ENCODE measurements around the gene PARVB.

Gene PARVB

DNA sequence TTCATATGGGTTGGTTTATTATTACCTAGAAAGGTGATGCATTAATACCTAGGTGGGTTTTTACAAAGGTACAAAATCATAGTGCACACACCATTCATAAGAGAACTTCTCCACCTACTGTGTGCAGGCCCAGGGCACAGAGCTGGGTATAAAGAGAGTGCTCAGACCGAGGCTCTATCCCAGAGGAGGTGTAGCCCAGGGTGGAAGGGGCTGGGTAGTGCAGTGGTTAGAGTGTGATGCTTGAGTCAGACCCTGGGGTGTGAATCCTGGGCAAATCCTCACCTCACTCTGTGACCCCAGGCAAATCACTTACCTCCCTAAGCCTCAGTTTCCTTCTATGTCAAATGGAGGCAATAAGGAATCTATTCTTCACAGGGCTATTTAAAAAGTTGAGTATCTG, 188.8 kb downstream of the PARVB start:
- TF ChIP-seq, protein P1, sequence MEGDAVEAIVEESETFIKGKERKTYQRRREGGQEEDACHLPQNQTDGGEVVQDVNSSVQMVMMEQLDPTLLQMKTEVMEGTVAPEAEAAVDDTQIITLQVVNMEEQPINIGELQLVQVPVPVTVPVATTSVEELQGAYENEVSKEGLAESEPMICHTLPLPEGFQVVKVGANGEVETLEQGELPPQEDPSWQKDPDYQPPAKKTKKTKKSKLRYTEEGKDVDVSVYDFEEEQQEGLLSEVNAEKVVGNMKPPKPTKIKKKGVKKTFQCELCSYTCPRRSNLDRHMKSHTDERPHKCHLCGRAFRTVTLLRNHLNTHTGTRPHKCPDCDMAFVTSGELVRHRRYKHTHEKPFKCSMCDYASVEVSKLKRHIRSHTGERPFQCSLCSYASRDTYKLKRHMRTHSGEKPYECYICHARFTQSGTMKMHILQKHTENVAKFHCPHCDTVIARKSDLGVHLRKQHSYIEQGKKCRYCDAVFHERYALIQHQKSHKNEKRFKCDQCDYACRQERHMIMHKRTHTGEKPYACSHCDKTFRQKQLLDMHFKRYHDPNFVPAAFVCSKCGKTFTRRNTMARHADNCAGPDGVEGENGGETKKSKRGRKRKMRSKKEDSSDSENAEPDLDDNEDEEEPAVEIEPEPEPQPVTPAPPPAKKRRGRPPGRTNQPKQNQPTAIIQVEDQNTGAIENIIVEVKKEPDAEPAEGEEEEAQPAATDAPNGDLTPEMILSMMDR (IDR thresholded peaks at IDR 0.05): no peak

DNA sequence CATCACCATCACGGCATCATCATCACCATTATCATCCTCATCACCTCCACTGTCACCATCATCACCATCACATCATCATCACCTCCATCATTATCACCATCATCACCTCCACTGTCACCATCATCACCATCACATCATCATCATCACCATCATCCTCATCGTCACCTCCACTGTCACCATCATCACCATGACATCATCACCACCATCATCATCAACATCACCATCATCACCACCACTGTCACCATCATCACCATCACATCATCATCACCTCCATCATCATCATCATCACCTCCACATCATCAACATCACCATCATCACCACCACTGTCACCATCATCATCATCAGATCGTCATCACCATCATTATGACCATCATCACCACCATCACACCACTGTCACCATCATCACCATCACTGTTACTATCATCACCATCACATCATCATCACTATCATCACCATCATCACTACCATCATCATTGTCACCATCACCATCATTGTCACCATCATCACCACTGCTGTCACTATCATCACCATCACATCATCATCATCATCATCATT, 189.5 kb downstream of the PARVB start:
- TF ChIP-seq, protein P1 (IDR thresholded peaks at IDR 0.05): no peak

DNA sequence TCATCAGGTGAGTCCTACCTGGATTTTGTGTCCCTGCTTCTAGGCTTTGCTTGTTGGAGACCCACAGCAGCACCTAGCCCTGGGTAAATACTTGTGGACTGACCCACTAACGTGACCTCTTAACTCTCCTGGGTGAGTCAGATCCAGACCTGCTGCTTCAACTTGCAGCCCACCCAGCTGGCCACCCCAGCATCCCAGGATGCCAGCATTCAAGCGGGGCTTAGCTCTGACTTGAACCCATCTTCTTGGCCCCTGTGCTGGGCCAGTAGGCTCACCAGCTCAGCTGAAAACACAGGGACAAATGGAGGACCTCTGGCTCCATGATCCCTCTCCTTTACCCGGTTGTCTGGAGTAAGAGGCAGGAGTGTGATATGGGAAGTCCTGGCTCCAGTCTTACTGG, 190.1 kb downstream of the PARVB start:
- TF ChIP-seq, protein P1 (IDR thresholded peaks at IDR 0.05): no peak

DNA sequence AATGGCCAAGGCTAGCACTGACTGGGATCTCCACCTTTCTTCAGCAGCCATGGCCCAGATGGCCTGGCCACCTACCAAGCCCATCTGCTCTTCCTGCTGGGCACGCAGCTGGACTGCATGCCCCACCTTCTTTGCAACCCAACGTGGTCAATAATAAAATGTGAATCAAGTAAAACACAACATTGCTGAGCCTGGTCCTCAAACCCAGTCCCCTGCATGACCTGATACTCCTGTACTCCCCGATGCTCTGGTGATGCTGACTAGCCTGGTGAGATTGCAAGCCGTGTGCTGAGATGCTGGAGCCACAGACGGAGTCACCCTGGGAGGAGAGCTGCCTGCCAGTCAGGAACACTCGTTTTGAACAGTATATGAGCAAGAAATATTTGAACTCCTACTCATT, 190.7 kb downstream of the PARVB start:
- TF ChIP-seq, protein P1 (IDR thresholded peaks at IDR 0.05): no peak

DNA sequence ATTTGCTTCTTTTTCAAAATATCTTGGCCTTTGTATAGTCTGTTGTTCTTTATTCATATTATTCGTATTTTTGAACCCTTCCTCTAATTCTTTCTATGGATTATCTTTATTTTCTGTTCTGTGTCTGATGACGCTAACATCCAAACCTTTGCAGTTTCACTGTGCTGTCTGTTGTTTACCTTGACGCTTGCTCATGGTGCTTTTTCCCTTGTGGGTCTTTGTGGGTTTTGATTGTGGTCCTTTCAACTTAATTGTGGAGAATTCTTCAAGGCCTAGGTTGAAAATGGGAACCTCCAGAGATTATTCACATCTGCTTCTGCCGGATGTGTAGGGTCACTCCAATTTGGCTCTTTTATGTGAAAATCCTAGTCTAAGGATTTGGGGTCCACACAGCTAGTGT, 191.2 kb downstream of the PARVB start:
- TF ChIP-seq, protein P1 (IDR thresholded peaks at IDR 0.05): no peak

DNA sequence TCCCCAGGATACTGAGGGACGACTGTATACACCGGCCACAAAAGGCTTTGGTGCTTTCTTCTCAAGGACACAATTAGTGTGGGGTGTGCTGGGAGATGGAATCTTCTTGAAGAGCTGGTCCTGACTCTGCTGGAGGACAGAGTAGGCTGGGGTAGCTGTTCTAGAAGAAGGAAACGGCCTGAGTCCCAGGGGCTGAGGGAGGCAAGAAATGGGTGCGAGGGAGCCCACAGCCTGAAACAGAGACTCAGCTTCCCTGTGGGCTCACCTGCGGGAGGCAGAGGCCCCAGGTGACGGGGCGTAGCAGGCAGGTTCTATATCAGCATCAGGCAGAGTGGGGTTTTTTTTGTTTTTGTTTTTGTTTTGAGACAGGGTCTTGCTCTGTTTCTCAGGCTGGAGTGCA, 193.2 kb downstream of the PARVB start:
- TF ChIP-seq, protein P1 (IDR thresholded peaks at IDR 0.05): no peak

DNA sequence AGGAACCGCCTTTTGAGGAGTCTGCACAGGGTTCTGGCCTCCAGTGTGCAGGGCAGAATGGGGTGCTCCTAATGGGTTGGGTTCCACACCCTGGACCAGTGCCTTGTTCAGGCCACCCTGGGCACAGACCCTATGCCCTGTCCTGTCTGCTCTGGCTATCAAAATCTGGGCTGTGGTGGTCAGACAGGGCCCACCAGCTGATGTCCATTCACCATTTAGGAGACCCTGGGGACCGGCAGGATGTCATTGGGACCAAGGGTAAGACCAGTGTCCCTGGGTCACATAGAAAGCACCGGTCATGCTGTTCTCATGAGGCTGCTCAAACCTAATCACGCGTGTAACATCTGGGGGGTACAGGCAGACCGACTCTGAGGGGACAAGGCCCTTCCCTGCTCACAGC, 194.0 kb downstream of the PARVB start:
- TF ChIP-seq, protein P1 (IDR thresholded peaks at IDR 0.05): no peak
